Ovary (tissue), 3 donors: Measurements from ENCODE around the gene SLC25A4.

Experiments
- CTCF ChIP-seq, 3 donors: fragments of 450-650 bp in 2 of 3; fragments of 200-600 bp in 1 of 3; IDR thresholded peaks; one replicate each; pipeline versions ENCODE4 v1.5.1 to v1.8.0; 2016 to 2022; ENCODE audit warnings: antibody characterized with exemption in 3 of 3, mild to moderate bottlenecking in 1 of 3
- POLR2A ChIP-seq: fragments of 450-650 bp; IDR thresholded peaks from one replicate; pipeline ENCODE4 v1.6.1; 2017; ENCODE audit warnings: antibody characterized with exemption, mild to moderate bottlenecking, moderate library complexity
- donor health status: DM: no; HTN: no; CAD: no.

- peak; percentile 7 for TF ChIP-seq POLR2A
- TF ChIP-seq CTCF (IDR thresholded peaks at IDR 0.05): peak in 1 of 3 donors; percentile 43
These were observed 14.6 kb upstream of the SLC25A4 start for GRCh38 chr4:185128272-185129119.
